Ecto neural progenitor cell (in vitro differentiated cells): ENCODE measurements around the gene FST.

ENCODE experiments used
- DNase-seq: peaks from one replicate; pipeline ENCODE4 v3.0.0-alpha.2; 2018; ENCODE audit warnings: low spot score

FST gene

GRCh38 chr5:53473633-53474032 is 6.8 kb upstream of the FST start:
- no peak for DNase-seq

- DNase-seq = no peak
These were observed 5.1 kb upstream of the FST start for GRCh38 chr5:53475320-53475719.

- DNase-seq = no peak
These were observed 4.4 kb upstream of the FST start for GRCh38 chr5:53476019-53476418.

- DNase-seq = no peak
These were observed 3.6 kb upstream of the FST start for GRCh38 chr5:53476531-53477480.

- DNase-seq = peak; percentile 83
These were observed 1.9 kb upstream of the FST start for GRCh38 chr5:53478411-53479044.

GRCh38 chr5:53479045-53479589 is 1.3 kb upstream of the FST start:
- DNase-seq = no peak

GRCh38 chr5:53479590-53480415 is 626 bp upstream of the FST start:
- peak; percentile 85 for DNase-seq

GRCh38 chr5:53481159-53481886 is 894 bp downstream of the FST start:
- DNase-seq = no peak

GRCh38 chr5:53481887-53482716 is 1.7 kb downstream of the FST start:
- peak; percentile 71 for DNase-seq

GRCh38 chr5:53482717-53483638 is 2.5 kb downstream of the FST start:
- DNase-seq = peak; percentile 69

GRCh38 chr5:53487436-53487835 is 7.0 kb downstream of the FST start:
- DNase-seq = no peak

GRCh38 chr5:53488195-53488722 is 7.8 kb downstream of the FST start:
- no peak for DNase-seq

GRCh38 chr5:53490747-53491146 is 10.3 kb downstream of the FST start:
- DNase-seq = no peak

GRCh38 chr5:53501054-53501453 is 20.6 kb downstream of the FST start:
- no peak for DNase-seq

GRCh38 chr5:53503562-53504218 is 23.3 kb downstream of the FST start:
- DNase-seq = no peak

GRCh38 chr5:53507013-53507412 is 26.6 kb downstream of the FST start:
- no peak for DNase-seq

- DNase-seq = no peak
These were observed 27.7 kb downstream of the FST start for GRCh38 chr5:53508125-53508524.

GRCh38 chr5:53512539-53512938 is 32.1 kb downstream of the FST start:
- DNase-seq = no peak

- no peak for DNase-seq
These were observed 35.6 kb downstream of the FST start for GRCh38 chr5:53515988-53516387.
